DOHH2 (cell line): ENCODE data around the gene TGOLN2.

Experiments
- CTCF ChIP-seq: fragments of 200-600 bp; sonication (generic); IDR thresholded peaks from one replicate; pipeline ENCODE4 v1.5.1; 2014; ENCODE audit warnings: antibody characterized with exemption, mild to moderate bottlenecking, low read depth, low read length; ENCODE audit not compliant: poor library complexity, severe bottlenecking
- EZH2phosphoT487 ChIP-seq: fragments of 200-600 bp; sonication (generic); IDR thresholded peaks from 2 replicates; pipeline ENCODE4 v1.6.1; 2017; ENCODE audit warnings: borderline replicate concordance, mild to moderate bottlenecking, antibody characterized with exemption, low read length, moderate library complexity, mixed read lengths

- no peak for TF ChIP-seq CTCF
- TF ChIP-seq EZH2phosphoT487 = no peak
These were observed 48.7 kb upstream of the TGOLN2 start for GRCh38 chr2:85376291-85377065.
